NT2/D1 (cell line): ENCODE data around the gene PARM1.

Experiments
- SUZ12 ChIP-seq: IDR thresholded peaks from 2 replicates; pipeline ENCODE4 v1.6.1; 2011; ENCODE audit not compliant: insufficient read length, insufficient read depth; ENCODE audit errors: extremely low read depth
- YY1 ChIP-seq: IDR thresholded peaks from 2 replicates; pipeline ENCODE4 v1.6.1; 2011; ENCODE audit not compliant: insufficient read length, insufficient read depth
- ZNF274 ChIP-seq: IDR thresholded peaks from 2 replicates; pipeline ENCODE4 v1.6.1; 2011; ENCODE audit warnings: mild to moderate bottlenecking, low read depth, low read length

DNA sequence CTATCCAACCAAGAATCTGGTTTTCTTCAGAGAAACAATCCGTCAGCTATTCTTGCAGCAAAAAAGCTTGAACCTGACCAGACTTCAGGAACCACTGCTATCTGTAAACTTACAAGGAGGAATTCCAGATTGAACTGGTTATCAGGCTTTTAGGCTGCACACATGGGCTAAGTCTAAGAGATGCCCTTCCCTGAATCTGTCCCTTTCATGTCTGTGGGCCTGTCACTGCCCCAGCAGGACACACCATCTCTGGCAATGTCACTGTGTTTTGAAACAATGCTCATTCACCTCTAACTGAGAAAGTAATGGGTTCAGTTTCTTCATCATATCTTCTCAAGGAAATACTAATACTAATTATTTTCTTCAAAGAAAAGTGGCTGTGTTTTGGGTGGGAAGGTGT is 72.8 kb downstream of the PARM1 start:
- no peak for TF ChIP-seq YY1
- no peak for TF ChIP-seq ZNF274
- TF ChIP-seq SUZ12 = no peak
